CD4-positive, alpha-beta T cell treated with Interleukin-4 for 1 hour (primary cell): ENCODE results near the gene NAT9.

Experiments used
- DNase-seq, 2 donors: peaks; one replicate each; pipeline ENCODE4 v3.0.0-alpha.2; 2020 to 2022

The NAT9 gene

DNA sequence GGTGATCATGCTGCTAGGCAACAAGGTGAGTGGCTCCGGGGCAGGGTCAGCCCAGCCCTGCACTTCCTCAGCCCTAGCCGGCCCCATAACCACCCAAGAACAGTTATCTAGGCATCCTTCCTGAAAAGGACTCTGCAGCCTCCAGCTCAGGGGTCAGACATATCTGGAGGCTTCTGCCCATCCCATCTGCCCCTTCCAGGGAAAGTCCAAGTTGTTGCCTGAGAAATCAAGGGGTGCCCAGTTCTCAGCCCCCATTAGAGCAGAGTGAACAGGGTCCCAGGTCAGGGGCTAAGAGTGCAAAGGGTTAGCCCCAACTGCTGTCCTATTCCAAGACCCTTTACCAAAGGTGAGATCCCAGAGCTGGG, 31.8 kb downstream of the NAT9 start:
- no peak for DNase-seq

DNA sequence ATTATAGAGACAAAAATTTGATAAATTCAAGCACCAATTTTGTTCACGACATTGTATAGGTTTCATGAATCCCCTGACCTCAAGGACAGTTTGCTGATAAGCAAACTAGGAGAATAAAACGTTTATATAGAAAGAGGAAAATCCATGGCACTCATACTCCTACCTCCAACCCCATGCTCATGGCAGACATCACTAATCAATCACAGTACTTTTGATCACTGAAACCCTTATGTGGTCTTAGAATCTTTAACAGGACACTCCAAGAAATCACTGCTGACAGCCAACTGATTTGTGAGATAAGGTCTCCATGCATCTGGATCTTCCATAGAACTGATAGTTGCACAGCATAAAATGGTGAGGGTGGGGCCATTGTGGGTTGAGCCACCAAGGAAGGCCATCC, 32.4 kb downstream of the NAT9 start:
- DNase-seq: no peak

DNA sequence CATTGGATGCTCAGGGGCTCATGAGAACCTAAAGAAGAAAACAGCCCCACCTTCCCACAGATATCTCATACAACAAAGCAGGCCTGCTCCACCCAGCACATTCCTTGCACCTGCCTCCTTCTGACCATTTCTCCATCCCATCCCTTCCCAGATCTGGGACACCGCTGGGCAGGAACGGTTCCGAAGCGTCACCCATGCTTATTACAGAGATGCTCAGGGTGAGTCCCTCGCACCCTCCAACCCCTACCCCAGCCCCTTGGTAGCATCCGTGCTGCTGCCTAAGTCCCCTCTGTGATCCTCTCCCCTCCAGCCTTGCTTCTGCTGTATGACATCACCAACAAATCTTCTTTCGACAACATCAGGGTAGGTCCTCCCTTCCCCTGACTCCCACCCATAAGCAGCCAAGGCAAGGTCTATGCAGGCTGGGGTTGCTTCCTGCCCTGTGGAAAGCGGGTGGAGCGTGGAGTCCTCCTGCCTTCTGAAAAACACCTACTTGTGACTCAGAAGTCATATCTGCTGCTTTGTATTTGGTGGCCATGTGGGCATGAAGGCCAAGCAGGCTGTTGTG, 33.1 kb downstream of the NAT9 start:
- DNase-seq: no peak

DNA sequence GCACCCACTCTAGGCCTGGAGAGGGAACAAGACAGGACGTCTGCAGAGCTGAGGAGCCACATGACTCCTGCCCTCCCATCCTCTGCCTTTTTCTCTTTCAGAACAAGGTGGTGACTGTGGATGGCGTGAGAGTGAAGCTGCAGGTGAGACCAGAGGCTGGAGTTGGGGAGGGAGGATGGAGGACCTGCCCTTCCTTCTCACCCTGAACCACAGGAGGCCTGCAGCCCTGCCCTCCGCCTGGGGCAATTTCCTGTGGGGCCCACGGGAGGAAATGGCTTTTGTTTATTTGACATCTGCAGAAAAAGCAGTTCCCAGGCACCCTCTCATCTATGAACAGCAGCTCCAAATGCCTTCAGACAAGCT, 34.0 kb downstream of the NAT9 start:
- DNase-seq: peak; percentile 58 to 66

DNA sequence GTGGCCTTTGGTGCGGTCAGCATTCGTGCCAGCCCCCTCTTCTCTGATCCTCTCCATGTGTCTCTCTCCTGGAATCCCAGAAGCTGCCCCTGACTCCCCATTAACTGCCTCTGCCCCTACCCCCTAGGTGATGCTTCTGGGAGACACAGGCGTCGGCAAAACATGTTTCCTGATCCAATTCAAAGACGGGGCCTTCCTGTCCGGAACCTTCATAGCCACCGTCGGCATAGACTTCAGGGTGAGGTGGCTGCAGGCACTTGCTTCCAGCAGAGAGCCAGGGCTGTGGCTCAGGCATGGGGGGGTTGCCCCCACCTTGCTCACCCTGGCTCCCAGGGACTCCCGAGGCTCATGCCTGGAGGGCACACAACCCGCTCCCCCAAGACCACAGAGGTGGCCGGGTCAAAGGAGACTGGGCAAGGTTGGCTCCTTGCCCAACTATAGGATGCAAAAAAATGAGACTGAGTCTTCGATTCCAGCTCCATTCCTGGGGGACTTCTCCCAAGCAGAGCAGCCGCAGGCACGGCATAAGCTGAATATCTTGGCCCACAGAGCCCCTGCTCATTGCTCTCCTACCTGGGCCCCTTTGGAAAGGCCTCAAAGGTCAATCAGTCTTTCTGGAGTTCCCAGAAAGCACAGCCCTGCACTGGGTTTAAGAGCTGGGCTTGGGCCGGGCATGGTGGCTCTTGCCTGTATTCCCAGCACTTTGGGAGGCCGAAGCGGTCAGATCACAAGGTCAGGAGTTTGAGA, 35.3 kb downstream of the NAT9 start:
- DNase-seq: no peak

DNA sequence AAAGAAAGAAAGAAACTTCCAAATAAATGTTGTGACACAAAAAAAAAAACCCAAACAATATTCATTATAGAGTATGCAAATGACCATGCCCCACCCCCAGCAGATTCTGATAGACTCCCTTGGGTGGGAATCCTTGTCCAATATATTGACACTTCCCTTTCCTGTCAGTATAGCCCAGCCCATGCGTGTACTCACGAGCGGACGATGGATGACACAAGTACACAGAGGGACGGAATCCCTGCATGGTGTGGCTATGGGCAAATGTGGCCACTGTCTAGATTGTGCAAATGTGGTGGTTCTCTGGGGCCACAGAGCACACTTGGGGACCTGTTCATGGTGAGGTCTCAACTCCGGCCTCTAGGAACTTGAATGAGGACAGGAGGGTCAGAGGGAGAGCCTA, 36.0 kb downstream of the NAT9 start:
- no peak for DNase-seq

DNA sequence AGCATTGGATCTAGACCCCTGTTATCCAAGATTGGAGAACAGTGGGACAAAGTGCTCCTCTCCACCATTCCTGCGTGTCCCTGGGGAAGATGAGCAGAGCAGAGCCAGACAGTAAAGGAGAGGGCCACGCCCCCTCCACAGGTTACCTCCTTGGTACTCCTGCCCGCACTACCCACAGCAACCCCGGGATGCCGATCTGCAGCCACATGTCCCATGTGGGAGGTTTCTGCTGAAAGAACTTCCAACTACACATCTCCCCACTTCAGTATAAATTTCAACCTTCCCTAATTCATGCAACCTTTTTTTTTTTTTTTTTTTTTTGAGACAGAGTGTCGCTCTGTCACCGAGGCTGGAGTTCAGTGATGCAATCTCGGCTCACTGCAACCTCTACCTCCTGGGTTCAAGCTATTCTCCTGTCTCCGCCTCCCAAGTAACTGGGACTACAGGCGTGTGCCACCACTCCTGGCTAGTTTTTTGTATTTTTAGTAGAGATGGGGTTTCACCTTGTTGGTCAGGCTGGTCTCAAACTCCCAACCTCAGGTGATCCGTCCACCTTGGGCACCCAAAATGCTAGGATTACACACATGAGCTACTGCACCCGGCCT, 36.8 kb downstream of the NAT9 start:
- DNase-seq: no peak

DNA sequence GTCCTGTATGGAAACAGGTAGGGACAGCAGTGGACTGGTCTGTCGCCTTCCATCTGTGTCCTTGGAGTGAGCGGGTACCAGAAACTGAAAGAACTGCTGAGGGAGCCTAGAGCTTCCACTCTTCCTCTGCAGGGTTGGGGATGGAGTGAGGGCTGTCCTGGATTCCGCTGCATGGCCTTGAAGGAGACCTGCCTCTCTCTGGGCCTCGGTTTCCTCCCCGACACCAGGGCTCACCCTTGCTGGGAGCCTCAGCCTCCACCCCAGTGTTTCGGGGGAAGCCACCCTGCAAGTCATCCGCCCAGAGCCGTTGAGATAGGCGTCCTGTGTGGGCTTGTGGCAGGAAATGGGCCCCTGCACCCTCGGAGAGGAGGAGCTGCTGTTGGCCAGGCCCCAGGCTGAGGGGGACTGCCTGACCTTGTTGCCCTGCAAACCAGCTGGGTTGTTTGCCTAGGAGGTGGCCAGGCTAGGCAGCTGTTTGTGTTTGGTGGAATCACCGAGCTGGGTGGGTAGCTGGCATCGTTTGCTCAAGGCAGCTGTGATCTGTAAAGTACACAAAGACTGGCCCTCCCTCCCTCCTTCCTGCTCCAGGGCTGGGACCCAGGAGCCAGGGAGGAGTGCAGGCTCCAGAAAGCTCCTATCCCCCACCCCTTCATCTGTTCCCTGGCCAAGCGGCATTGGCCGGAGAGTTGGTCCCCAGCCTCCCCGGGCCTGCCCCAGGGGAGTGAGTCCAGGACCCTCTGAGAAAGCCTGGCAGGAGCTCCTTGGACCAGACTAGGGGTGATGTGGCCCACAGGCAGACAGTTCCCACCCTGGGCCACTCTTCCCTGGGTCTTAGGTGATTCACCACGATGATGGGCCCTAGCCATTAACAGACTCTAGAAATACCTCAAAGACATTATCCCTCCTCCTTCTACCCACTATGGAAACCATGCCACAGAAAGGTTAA, 37.8 kb downstream of the NAT9 start:
- peak; percentile 81 to 84 for DNase-seq

DNA sequence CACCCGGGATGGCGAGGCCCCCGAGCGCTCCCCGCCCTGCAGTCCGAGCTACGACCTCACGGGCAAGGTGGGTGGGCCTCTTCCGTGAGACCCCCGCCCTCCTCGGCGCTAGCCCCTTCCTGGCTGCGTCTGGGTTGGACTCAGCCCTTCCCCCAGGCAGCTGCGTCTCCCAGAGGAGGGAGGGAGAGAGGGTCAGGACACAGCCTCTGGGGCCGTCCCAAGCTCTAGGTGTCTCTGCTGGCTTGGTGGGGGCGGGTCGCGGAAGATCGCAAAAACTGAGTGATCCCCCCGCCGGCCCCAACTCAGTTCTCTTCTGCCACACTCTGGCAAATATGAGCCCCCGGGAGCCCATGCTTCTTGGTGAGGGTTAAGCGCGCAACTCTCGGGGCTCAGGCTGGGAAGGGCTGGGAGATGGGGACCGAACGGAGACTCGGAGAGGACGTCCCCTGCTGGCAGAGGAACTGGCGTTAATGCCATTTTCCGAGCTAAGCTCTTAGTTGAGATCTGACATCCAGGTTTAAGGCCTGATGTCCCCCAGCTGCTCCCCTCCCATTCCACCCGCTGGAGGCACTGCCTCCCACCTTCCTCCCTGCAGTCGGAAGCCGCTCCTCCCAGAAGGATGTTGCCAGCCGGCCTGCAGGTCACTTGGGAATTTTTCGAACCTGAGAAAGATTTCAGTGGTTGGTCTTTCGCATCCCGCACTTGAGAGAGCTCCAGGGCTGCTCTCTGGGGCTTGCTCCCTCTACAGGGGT, 38.7 kb downstream of the NAT9 start:
- peak; percentile 49 to 51 for DNase-seq

DNA sequence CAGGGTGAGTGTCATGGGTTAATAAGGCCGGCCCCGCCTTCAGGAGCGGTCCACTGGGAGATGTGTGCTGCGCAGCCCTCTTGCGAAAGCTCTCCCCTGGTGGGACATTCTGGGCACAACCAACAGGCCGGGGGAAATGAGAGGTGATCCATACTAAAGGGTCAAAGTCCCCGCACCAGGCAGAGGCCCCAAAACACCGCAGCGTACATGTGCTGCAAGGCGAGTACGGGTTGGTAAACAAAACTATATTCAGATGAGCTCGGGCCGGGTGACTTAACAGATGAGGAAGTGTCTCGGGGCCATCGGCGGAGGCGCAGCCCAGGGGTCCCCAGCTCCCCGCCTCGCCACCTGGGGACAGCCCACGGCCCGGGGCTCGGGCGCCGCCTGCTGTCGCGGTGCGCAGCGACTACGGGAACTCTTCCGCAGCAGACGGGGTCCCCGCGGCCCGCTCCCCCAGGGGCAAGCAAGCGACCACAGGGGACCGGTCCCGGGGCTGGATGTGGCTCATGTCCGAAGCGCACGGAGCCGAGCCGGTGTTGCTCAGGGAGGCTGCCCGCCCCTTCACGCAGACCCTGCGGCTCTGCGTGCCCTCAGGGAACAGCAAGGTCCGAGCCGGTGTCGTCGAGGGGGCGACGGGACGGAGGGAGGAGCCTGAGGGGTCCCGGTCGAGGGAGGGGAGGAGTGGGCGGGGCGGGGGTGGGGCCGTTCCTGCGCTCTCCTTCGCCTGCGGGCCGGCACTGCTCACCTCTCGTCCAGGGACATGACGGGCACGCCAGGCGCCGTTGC, 39.4 kb downstream of the NAT9 start, which contains the start of gene RAB37:
Gene RAB37 (plus strand): TSS at position 744 of the 786 bp plus-strand sequence. CDS start 17 bp downstream, at position 761.
- DNase-seq: peak; percentile 61 to 73

DNA sequence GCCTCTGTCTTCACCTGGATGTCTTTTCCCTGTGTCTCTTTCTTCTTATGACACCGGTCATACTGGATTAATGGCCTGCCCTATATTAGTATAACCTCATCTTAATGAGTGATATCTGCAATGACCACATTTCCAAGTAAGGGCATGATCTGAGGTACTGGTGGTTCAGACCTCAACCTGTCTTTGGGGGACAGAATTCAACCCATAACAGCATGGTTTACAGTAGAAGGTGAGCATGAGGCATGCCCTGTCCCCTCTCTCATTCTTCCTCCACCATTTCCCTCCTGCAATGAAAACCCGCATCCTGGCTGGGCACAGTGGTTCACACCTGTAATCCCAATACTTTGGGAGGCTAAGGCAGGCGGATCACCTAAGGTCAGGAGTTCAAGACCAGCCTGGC, 41.9 kb downstream of the NAT9 start:
- DNase-seq: no peak

DNA sequence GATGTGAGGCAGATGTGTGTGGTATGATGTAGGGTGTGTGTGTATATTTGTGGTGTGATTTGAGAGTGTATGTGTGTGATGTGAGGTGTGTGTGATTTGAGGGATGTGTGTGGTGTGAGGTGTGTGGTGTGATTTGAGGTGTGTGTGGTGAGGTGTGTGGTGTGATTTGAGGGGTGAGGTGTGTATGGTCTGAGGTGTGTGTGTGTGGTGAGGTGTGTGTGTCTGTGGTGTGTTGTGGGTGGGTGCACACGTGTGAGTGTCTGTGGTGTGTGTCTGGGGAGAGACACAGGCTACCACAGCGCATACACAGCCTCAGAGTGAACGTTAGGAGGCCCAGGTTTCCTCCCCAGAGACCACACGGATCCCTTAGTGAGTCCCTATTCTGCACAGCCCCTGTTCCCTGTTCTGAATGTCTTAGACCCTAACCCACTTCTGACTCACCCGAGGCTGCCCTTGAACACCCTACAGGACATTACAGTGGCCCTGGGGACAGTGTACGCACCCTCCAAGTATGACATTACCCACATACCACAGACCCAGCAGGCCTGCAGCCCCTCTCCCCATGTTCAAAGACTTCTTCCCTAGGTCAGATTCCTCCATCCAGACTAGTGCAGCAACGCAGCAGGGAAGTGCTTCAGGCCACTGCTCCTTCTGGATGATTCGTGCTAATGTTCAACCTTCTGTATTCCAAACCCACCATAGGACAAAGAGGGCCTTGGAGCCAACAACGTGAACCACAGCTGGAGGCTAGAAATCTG, 42.6 kb downstream of the NAT9 start:
- DNase-seq: peak; percentile 41 to 58

DNA sequence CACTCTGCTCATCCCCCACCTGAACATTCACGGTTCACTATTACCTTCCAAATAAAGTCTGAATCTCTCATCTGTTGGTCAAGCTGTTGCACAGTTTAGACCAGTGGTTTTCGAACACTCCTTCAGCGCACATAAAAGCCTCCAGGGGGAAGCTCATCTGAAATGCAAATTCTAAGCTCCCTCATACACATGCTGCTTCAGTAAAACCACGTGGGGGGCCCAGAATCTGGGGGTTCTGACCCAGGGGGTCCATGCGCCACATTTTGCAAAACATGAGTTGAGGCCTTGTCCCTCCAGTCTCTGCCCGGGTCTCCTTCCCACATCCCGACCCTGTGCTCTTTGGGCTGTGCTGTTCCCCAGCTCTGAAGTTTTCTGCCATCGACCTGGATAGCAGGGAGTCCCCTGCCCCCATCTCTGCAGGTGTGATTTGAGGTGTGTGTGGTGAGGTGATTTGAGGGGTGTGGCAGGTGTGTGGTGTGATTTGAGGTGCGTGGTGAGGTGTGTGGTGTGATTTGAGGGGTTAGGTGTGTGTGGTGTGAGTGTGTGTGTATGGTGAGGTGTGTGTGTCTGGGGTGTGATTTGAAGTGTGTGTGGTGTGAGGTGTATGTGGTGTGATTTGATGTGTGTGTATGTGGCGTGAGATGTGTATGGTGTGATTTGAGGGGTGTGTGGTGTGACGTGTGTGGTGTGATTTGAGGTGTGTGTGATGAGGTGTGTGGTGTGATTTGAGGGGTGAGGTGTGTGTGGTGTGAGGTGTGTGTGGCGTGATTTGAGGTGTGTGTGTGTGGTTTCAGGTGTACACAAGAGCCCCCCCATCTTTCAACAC, 43.9 kb downstream of the NAT9 start:
- peak in 1 of 2 donors; percentile 17 for DNase-seq

DNA sequence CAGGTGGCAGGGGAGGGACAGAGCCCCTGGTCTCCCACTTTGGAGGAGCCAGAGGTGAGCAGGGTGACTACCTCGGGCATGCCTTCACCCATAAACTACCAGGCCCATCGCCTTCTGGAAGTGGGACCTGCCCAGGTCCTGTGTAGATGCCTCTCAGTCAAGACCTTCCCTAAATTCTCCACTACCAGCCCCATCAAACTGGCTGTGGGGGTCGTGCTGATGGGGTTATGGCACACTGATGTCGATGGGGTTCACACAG, 44.9 kb downstream of the NAT9 start:
- DNase-seq: no peak

DNA sequence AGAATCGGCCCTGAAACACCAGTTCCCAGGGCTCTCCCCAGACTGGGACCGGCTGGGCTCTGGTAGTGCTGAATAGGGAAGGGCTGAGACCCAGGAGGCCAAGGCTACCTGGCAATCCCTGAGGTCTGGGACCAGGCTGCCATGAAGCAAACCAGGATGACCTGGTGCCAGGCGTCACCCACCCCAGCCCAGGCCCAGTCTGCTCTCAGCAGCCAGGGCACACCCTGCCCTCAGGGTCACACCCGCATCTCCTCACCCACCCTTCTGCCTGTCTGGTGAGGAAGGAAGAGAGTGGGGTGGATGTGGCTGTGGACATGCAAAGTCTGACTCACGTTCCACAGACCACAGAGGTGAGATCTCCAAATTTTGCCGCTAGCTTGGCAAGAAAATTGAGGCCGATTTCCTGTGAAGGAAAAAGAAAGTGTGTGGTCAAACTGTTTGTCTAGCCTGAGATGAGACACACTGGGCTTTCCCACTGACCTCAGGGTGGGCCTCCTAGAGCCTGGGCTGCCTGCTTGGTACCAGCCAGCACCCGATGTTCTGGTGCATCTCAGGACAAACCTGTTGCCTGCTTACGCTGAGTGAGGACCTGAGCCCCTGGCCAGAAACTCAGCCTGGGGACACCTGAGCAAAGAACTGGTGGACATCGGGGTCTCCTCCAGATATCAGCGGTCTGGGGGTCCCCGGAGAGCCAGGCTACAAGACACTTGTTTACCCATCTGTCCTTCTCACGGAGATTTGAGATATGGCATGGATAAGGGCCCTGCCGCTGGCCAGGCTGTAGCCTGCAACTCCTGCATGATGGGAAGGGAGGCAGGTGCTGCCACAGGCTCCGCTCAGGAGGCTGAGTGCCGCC, 45.4 kb downstream of the NAT9 start:
- peak; percentile 76 to 81 for DNase-seq

DNA sequence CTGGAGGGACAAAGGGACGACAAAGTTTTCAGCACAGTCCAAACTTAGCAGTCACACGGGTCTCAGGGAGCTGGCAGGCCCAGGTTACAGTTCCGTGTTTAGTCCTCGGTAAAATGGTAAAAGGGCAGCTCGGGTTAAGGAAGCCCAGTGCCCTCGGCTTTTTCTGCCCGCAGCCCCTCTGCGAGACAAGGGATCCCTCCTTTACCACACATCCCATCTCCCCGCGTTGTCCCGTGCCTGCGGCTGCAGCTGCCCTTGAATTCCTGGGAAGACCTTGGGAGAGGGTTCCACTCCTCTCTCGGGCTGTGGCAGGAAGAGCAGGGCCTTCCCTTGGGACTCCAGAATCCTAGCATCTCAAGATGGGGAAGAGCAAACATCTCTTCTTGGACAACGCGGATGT, 46.3 kb downstream of the NAT9 start:
- DNase-seq: no peak

DNA sequence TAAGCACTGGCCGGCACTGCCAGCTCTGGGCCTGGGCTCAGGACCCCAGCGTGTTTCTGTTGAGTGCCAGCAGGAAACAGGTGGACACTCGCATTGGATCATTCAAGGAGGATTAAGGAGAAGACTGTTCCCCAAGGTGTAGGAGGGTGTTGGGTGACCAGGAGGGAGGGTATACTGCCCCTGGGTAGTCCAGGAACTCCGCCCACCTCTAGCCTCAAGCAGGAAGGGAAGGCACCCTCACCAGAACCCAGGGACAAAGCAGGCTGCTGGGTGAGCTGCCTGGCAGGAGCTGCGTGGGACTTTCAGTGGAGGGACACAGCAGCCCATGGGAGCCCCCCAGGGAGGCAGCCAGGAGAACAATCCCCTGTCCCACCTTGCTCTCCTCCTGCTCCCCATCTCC, 46.8 kb downstream of the NAT9 start:
- DNase-seq: no peak

DNA sequence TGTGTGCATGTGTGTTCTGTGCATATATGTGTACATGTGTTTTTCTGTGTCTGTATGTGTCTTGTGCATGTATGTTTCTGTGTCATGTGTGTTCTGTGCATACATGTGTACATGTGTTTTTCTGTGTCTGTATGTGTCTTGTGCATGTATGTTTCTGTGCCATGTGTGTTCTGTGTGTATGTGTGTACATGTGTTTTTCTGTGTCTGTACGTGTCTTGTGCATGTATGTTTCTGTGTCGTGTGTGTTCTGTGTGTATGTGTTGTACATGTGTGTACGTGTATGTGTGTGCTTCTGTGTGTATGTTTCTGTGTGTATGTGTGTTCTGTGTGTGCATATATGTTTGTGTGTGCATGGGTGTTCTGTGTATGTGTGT, 47.5 kb downstream of the NAT9 start:
- no peak for DNase-seq

DNA sequence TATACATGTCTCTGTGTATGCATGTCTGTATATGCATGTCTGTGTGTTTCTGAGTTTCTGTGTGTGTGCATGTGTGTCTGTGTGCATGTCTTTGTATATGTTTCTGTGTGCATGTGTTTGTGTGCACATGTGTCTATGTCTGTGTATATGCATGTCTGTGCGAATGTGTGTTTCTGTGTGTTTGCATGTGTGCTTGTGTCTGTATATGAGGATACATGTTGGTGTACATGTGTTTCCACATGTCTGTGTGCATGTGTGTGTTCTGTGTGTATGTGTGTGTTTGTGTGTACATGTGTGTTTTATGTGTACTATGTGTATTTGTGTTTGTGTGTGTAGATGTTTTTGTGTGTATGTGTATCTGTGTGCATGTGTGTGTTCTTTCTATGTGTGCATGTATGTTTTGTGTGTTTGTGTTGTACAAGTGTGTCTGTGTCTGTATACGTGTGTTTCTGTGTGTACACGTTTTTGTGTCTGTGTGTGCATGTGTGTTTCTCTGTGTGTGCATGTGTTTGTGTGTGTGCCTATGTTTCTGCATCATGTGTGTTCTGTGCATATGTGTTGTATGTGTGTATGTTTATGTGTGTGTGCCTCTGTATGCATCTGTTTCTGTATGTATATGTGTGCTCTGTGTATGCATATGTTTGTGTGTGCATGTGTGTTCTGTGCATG, 48.0 kb downstream of the NAT9 start:
- DNase-seq: no peak
